GM21786 (cell line): ENCODE results near the gene BCO1.

ENCODE experiments used
- ATAC-seq: cut with Tn5 transposase; IDR thresholded peaks from one replicate; pipeline ENCODE4 v1.9.1; 2021; ENCODE audit not compliant: unreplicated experiment

The BCO1 gene

DNA sequence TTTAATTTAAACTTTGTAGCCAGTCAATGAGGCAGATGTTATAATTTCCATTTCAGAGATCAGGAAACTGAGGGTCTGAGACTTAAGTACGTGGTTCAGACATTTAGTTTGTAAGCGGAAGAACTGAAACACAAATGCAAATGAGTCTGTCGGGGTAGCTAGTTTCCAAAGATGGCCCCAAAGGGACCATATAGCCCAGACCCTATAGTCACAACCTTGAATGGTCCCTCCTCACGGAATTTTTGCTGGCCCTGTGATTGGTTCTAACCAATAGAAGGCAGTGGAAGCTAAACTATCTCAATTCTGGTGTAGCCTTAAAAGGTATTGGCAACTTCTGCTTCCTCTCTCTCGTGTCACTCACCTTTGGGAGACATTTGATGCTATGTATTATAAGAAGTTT, 7.5 kb upstream of the BCO1 start:
- no peak for ATAC-seq

DNA sequence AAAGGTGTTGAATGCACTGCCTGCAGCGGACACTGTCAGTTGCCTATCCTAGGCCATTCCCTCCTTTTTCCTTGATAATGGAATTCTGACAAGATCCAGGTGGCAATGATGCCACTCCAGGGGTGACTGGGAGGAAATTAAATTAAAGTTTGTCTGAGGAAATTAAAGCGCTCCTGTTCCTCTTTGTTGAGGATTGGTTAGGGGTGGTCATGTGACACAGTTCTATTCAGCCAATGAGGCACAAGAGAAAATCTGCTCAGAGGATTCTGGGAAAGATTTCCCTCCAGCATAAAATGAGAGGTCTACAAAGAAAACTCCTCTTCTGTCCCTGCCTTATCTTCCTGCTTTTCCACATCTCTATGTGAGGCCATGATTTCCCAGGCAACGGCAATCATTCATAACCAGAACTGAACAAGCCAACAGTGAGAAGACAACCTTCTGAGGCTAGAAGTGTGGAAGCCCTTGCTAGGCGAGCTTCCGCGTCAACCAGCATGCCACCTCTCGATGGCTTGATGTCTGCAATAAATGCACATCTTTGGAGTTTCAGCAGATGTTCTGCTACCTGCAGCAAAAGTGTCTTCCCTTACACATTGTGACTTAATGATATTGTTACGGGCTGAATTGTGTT, 5.6 kb upstream of the BCO1 start:
- no peak for ATAC-seq

DNA sequence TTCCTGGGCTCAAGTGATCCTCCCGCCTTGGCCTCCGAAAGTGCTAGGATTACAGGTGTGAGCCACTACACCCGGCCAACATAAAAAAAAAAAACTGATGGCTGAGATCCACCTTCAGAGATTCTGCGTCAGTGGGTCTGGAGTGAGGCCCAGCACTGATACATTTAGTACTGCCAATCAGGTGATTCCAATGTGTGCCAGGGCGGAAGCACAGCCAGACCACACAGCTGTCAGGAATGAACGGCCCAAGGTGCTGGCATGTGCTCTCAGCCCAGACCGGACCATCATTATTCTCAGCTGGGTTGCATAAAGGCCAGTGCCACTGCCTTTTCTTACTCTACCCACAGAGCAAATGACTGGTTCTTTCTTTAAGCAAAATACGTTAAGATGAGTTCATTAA, 1.2 kb upstream of the BCO1 start:
- no peak for ATAC-seq

DNA sequence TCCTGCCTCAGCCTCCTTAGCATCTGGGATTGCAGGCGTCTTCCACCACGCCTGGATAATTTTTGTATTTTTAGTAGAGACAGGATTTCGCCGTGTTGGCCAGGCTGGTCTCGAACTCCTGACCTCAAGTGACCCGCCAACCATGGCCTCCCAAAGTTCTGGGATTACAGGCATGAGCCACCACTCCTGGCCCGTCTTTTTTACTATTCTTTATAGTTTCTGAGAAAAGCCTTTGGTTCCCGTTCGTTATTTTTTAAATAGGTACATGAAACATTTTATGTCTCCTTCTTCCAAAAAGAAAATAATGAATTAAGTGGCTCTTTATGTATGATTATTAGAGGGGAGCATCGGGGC, 570 bp upstream of the BCO1 start:
- ATAC-seq, result no peak

DNA sequence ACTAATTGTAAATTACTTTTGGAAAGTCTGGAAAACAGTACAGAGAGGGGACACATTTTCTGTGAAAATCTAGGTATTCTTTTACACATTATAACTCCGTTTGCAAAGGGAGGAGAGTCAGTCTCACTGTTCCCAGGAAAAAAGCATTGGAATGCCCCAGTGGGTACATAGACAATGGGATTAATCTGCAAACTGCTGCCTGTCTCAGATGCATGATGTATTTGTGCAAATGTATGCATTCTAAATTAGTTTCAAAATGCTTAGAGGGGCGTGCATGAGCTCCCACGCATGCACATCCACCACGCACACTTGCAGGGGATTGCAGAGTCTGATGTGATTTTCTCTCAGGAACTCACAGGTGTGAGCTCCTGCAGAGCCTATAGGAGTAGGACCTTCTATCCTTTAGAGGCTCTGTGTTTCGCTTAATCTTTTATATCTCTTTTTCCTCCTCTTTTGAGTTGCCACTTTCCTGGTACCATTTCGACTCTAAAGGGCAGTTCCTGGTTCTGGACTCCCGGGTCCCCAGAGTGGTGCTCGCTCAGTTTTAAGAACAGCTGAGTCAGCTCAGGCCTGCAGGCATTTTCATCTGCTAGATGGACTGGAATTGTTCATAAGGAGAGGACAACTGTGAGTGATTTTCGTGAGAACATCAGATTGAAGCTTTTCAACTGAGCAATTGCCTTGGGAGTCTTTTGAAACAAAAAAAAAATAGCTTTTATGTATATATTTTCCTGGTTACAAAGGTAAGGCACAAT, 1.1 kb downstream of the BCO1 start:
- ATAC-seq, result no peak

DNA sequence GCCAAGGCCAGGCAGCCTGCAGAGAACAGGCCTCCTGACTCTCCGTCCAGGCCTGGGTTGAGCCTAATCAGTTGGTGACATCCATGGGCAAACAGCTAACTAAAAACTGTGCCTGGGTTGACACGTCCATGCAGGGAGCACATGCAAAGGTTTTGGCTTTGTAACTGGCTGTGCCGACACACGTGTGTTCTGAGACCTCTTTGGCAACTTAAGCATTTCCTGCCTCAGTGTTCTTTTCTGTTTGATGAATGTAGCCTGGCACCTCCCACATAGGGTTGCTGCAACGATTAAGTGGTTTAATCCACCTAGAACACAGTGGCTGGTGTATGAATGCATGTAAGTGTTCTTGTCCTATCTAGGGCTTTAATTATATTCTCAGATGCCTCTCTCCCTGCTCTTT, 3.2 kb downstream of the BCO1 start:
- ATAC-seq, result no peak

DNA sequence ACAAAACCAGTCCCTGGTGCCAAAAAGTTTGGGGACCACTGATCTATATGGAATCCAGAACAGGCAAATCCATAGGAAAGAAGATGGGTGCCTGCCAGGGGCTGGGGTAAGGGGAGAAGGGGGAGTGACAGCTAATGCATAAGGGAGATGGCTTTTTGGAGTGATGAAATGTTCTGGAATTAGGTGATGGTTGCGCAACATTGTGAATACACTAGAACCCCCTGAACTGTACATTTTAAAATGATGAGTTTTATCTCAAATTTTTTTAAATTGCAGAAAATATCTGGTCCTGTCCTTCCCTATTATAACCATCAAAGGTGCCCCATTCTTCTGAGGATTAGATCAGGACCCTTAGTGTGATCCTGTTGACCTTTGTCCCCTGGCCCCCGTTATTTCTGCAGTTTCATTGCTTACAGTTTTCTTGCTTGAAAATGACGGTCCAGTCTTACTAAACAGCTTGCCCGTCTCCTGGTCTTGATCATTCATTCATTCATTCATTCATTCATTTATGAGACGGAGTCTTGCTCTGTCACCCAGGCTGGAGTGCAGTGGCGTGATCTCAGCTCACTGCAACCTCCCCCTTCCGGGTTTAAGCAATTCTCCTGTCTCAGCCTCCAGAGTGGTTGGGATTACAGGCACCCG, 4.6 kb downstream of the BCO1 start:
- no peak for ATAC-seq

DNA sequence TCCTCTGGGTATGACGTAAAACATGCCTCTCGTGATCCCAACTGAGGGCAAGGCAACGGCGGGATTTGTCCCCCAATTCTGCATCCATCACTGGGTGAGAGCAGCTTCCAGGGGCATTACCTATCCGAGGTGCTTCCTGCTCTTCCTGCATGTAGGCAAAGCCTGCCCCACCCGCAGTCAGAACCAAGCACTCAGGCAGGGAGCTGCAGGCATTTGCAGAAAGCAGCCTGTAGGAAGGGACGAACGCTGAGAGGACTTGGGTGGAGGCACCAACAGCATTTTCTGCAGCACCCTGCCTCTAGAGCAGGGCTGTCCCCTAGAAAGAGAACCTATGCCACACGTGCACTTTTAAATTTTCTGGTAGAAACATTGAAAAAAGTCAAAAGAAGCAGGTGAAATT, 5.5 kb downstream of the BCO1 start:
- no peak for ATAC-seq

DNA sequence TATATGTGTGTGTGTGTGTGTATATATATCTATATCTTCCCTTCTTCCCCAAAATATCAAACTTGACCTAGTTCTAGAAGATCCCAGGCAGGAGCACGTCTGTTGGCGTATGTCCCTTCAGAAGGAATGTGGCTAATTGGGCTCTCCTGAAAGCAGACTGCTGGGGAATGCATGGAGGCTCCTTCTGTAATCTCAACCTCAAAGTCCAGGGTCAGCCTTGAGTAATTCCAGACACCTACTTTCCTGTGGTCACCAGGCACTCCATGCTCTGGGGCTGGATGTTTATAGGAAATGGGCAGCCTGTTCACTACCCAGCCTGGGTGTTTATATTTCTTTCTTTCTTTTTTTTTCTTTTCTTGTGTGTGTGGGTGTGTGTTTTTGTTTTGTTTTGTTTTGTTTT, 13.4 kb downstream of the BCO1 start:
- ATAC-seq, result no peak

DNA sequence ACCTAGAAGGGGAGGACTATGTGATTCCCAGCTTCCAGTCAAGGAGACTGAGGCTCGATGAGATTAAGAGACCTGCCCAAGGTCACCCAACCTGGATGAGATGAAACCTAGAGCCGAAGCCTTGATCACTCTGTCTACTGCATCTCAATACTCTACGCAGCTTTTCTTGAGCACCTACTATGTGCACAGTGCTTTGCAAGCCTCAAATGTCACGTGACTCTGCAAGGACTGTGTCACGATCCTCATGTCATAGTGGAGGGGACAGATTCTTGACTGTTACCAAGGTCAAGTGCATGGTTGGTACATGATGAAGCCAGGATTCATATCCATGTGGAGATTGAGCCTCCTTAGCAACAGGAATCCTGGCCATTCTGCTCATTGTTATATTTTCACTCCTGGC, 14.7 kb downstream of the BCO1 start:
- ATAC-seq, result no peak

DNA sequence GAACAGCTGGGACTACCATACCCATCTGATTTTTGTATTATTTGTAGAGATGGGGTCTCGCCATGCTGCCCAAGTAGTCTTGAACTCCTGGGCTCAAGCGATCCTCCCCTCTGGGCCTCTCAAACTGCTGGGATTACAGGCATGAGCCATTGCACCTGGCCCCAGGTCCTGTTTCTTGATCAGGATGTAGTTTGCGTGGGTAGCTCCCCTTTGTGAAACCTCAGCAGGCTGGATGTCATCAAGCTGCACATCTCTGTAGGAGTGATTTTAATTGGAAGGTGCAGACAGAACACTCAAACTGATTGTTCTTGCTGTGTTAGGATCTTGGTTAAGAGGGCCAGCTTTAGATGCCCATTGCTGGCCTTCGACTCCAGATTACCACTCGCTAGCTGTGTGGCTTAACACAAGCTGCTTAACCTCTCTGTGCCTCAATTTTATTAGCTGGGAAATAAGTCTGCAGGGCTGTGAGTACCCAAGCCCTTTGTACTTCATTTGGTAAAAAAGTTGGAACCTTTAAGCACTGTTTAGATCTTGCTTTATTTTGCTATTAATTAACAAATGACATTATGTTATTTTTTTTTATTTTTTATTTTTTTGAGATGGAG, 16.5 kb downstream of the BCO1 start:
- ATAC-seq, result no peak

DNA sequence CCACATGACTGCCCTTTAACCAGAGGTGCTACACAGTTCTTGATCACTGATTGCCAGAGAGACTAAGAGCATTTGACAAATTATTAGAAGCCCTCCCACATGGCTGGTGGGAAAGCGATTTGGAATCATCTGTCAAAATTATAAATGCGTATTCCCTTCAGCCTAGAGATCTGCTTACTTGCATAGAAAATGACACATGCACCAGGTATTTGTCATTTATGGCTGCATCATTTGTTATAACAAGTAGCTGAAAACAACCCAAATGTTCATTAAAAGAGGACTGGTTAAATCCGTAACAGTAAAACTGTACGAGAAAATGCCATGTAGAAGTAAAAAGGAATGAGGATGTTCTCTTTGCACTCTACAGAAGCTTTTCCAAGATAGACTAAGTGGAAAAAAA, 21.4 kb downstream of the BCO1 start:
- no peak for ATAC-seq

DNA sequence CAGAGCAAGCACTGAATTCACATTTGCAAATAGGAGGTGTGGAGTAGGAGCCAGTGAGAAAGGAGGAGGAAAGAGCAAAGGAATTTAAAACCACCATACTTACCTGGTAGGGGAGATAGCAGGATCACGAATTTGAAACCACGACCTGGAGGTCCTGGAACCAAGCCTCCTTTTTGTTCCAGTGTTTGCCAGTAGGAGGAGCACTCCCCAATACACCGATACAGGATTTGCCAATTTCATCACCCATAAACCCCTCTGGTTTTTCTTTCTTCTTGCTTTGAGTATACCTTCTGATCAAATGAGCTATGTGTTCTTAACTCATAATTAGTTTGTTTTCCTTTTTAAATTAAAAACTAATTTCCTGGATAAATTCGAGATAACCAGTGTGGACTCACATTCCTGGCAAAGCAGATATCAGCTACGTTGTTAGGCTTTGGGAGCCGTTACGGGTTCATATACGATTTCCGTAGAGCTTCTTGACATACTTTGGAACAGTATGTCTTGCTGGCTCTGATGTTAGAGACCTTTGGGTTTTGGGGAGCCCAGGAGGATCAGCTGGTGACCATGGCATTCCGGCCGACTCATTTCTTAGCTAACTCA, 22.7 kb downstream of the BCO1 start:
- no peak for ATAC-seq

DNA sequence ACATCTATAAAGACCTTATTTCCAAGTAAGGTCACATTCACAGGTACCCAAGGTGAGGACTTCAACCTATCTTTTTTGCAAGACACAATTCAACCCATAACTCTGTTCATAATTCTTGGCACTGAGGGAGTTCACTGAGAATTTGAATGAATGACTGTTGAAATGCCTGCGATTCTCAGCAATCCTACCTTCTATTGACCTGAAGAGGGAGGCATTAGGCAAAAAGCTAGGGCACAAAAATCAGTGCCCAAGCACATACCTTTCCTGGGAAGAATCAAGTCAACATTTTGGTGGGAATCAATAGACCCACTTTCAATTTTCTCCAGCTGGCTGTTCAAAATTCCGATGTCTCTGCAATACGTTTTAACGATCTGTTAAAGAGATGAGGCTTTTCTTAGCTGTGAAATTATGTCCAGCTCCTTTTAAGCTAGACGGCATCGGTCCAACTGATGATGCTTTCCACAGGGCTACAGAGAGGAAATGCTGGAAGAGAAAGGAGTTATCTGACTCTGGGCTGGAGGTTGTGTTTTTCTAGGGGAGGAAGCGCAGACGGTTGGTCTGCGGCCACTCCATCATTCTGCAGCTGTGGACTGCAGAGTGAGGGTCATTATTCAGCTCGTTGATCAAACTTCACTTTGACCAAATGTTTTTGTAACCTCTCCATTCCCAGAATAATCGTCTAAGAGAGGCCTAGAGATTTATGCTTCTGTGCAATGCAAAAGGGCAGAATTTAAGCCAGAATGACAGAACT, 25.2 kb downstream of the BCO1 start:
- ATAC-seq, result no peak

DNA sequence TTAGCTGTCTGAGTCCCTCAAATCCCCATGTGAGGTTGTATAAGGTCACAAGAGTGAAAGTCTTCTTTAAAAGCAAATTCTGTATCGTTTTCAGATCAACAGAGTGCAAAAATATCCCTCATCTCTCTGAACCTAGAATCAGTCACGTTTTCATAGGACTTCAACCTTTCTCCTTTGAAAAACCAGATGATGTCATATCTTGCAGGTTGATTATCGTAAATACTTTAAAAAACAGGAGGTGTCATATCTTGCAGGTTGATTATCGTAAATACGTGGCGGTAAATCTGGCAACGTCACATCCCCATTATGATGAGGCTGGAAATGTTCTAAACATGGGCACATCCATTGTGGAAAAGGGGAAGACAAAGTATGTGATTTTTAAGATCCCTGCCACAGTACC, 25.9 kb downstream of the BCO1 start:
- no peak for ATAC-seq

DNA sequence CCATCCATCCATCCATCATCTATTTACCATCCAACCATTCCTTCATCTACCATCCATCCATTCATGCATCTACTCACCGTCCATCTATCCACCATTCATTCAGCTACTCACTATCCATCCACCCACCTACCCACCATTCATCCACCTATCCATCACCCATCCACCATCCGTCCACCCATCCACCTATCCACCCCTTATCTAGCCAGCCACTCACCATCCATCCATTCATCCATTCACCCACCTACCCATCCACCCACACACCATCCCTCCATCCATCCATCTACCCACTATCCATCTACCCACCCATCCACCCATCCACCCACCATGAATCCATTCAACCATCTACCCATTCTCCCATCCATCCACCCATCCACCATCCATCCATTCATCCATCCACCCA, 26.6 kb downstream of the BCO1 start:
- no peak for ATAC-seq

DNA sequence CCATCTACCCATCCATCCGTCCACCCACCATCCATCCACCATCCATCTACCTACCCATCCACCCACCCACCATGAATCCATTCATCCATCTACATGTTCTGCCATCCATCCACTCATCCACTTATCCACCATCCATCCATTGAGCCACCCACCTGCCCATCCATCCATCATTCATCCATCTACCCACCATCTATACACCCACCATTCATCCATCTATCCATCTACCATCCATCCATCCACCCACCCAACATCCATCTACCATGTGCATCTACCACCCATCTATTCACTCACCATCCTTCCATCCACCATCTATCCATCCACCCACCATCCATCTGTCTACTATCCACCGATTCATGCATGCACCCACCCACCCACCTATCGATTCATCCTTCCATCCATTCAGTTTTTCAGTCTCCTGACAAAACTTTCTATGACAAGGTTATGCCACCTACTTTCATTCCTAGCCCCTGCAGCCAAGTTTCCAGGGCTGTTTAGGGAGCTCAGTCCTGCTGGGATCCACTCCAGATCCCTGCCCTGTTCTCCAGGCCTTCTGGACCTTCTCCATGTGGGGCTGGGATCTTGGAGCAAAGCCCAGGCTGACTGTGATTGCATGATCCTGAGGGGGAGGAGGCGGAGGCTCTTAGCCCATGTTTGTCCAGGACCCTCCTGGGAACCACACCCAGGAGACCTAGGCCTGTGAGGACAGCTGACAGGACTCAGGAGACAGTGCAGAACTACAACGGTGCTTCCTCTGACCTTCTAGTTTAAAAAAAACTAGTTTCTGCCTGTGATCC, 27.4 kb downstream of the BCO1 start:
- ATAC-seq, result no peak

DNA sequence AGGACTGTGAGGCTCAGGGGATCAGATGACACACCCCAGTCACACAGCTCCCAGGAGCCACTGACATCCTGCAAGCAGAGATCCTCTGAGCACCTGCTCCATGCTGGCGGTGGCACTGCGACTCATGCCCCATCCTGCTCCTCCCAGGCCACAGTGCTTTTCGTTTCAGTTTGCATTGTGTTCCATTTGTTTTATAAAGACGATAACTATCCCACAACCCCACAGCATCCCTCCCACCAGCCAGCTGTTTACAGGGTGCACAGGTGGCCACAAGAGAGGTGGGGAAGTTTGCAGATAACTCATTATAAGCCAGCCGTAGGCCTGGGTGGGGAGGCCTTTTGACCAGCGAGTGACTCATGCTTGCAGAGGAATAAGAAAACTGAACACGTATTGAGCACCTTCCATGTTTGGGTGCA, 28.2 kb downstream of the BCO1 start:
- no peak for ATAC-seq

DNA sequence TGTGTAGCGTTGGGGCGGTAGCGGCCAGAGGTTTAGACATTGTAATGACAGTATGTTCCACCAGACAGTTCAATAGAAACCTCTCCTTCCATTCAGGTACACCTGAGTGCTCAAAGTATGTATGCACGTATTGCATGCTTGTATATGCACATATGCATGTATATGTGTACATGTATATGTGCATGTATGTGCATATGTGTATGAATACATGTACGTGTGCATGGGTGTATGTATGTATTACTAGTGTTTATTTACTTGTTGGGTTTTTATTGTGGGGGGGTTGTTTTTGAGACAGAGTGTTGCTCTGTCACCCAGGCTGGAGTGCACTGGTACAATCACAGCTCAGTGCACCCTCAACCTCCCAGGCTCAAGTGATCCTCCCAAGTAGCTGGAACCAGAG, 30.0 kb downstream of the BCO1 start:
- no peak for ATAC-seq

DNA sequence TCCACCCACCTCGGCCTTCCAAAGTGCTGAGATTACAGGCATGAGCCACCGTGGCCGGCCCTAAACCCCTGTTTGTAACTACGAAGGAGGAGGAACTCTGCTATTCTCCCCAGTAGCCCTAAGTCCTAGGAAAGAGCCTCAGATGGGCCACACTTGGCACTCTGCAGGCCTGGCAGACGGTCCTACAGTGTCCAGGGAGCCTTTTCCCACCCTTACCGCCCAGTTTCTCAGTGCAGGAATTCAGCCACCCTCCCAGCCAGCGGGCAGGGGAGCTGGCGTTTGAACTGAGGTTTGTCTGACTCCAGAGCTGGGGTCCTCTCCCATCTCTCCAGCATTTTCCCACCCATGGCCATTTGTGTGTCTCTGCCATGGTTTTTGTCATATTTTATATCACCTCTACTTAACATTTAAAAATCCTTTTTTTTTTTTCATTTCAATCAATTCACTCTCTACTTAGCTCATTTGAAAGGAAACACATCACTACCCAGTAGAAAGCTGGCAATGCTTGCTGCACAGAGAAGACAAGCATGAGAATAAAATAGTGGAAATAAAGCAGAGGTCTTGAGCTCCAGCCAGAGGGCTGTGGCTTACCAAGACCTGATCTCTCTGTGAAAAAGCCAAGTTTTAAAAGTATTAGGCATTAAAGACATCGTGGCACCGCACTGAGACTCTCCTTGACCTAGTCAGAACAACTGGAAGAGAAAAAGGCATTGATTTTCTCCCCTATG, 34.9 kb downstream of the BCO1 start:
- ATAC-seq, result no peak
